Activated CD8-positive, alpha-beta memory T cell treated with anti-CD3 and anti-CD28 coated beads for 24 hours (primary cell): ENCODE measurements around the gene PLXNA4.
"Not testable (repeated sequence)": the region's sequence is repeated elsewhere in the genome, so short reads cannot be mapped to it uniquely, and the experiment has no call there.

Experiments
- DNase-seq: peaks from one replicate; pipeline ENCODE4 v3.0.0-alpha.2; 2020

The PLXNA4 gene, protein sequence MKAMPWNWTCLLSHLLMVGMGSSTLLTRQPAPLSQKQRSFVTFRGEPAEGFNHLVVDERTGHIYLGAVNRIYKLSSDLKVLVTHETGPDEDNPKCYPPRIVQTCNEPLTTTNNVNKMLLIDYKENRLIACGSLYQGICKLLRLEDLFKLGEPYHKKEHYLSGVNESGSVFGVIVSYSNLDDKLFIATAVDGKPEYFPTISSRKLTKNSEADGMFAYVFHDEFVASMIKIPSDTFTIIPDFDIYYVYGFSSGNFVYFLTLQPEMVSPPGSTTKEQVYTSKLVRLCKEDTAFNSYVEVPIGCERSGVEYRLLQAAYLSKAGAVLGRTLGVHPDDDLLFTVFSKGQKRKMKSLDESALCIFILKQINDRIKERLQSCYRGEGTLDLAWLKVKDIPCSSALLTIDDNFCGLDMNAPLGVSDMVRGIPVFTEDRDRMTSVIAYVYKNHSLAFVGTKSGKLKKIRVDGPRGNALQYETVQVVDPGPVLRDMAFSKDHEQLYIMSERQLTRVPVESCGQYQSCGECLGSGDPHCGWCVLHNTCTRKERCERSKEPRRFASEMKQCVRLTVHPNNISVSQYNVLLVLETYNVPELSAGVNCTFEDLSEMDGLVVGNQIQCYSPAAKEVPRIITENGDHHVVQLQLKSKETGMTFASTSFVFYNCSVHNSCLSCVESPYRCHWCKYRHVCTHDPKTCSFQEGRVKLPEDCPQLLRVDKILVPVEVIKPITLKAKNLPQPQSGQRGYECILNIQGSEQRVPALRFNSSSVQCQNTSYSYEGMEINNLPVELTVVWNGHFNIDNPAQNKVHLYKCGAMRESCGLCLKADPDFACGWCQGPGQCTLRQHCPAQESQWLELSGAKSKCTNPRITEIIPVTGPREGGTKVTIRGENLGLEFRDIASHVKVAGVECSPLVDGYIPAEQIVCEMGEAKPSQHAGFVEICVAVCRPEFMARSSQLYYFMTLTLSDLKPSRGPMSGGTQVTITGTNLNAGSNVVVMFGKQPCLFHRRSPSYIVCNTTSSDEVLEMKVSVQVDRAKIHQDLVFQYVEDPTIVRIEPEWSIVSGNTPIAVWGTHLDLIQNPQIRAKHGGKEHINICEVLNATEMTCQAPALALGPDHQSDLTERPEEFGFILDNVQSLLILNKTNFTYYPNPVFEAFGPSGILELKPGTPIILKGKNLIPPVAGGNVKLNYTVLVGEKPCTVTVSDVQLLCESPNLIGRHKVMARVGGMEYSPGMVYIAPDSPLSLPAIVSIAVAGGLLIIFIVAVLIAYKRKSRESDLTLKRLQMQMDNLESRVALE (N-terminal part only)

DNA sequence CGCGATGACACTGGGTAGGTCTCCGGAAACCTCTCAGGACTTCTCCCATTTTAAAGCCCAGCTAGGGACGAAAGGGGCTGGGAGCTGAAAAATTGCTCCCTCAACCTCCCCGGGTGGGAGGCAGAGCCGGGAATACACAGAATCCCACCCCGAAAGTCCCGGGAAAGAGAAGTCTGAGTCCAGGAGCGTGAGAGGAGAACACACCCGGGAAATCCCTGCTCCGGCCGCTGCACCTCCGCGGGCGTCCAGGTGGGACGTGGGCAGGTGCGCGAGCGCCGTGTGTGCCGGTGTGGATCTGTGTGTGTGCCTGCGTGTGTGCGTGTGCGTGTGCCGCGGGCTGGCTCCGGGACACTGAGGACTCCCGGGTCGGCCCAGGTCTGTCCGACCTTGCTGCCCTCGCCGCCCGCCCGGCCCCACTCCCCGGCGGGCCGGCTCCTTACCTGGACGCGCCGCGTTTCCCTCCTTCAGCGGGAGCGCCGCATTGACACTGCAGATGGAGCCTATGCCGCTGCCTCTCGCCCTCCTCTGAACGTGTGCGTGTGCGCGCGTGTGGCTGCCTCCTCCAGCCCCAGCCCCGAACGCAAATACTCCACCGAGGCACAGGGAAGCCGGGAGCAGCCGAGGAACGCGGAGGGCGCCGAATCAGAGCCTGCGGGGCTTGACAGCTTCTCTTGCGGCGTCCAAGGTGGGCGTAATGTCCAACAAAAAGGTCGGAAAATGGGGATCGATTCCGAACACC, at the start of gene PLXNA4:
PLXNA4 (minus strand) TSS at position 489 of the 739 bp plus-strand sequence. CDS start 67,777 bp downstream, outside the sequence.
- no peak for DNase-seq

DNA sequence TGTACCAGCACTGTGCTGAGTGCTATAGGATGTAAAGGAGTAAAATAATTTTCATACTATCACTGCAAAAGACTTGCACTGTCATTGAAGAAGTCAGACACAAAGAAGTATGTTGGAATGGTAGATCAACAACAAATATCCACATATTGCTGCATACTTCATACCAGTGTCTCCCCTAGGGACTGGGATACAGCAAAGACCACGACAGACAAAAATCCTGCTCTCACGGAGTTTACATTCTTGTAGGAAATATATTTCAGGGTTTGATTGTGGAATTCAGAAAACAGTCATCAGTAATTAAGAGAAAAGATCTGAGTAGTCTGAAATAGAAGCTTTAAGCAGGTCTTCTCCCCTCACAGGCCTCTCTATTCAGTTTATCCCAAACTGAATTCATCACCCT, 49.4 kb upstream of the PLXNA4 start:
- no peak for DNase-seq

DNA sequence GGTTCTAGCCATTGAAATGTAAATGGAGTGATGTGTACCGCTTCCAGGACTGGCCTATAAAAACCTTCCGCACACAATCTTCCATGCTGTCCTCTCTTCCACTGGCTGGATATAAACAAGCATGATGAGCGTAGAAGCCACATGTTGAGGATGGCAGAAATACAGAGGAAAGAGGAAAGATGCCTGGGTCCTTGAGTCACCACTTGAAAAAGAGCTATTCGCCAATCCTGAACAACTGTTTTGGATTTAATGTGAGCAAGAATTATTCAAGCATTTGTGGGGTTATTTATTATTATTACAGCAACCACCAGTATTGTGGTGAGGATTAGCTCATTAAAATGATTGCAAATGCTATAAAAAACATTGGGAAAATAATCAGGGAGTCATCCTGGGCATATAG, 45.8 kb upstream of the PLXNA4 start:
- DNase-seq: no peak

DNA sequence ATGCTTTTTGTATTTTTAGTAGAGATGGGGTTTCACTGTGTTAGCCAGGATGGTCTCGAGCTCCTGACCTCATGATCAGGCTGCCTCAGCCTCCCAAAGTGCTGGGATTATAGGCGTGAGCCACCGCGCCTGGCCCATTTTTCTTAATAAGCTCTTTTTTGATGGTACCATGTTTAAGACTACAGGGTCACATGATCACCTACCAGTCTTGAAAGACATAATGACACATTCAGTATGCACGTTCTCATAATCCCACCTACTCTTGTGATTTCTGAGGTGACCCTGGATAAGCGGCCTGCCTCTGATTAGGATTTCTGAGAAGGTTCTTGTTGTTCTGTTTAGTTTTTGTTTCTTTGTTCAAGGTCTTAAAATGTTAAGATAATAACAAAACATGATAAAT, 43.7 kb upstream of the PLXNA4 start:
- no peak for DNase-seq

DNA sequence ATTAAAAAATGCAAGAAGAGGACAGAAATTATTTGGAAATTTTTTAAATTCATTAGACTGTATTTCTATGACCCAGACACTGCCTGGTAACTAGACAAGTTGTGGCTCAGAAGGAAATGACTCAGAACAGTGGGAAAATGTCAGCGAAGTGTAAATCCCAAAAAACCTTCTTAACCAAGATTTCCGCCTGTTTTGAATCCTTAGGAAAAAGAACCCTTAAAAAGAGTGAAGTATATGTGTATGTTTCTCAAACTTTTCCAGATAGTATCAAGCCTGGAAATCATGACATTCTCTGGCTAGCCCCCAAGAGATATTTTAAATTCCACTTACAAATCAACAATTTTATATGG, 42.7 kb upstream of the PLXNA4 start:
- DNase-seq: no peak

DNA sequence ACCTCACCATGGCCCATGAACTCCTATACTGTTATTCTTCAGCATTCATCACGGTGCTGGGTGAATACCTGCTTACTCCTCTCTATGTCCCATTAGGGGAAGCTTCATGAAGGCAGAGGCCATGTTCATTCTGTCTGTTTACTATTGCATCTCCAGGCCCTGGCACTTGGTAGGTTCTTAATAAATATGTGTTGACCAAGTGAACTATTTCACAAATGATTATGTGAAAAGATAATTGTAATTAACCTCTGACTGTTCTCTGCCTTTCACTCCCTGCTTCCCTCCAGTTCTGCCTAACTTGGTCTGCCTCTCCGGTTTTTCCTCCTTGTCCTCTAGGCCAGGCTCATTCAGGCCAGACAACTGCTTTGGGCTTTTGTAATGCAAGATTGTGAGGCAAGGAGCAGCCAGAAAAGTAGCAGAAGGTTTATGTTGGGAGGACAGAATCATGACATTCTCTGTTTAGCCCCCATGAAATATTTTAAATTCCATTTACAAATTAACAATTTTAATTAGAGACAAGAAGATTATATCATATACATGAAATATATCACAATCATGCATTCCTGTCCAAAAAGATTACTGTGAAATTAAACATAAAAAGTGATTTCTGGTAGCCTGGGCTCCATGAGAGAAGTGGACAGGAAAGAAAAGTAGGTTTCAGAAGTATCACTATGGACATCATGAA, 42.1 kb upstream of the PLXNA4 start:
- no peak for DNase-seq

DNA sequence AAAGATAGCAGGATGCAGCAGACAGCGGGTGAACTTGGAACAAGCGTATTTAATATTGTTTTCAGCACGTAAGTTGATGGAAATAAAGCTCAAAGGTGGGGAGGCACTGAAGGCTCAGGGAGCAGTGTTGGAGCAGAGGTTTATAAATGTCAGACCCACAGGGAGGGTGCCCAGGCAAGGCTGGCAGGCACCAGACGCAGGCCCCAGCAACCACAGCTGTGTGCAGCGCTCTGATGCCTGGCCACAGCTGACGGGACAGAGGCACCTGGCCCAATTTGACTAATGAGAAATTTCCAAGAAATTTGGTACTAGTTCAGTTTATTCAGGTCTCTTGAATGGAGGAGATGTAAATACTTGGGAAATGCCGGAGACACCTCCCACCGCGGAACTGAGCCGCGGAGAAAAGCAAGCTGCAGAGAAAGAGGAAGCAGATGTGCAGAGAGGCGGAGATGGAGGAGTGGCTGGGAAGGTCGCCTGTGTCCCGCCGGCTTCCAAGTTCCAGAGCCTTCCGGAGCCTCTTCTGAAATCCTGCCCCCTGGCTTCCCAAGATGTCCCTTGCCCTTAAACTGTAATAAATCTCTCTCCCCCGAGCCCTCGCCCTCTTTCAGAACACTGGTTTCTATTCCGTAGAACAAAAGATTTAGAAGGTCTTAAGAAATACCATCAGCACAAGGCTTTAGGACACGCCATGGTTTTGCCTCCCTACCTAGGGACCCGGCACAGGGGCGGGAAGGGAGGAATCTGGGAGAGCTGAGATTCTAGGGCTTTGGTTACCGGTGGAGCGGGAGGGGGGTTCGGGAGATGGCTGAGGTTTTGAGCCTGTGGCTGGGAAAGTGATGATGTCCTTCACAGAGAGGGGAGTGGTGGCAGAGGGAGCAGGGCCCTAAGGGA, 38.4 kb upstream of the PLXNA4 start:
- DNase-seq: no peak

DNA sequence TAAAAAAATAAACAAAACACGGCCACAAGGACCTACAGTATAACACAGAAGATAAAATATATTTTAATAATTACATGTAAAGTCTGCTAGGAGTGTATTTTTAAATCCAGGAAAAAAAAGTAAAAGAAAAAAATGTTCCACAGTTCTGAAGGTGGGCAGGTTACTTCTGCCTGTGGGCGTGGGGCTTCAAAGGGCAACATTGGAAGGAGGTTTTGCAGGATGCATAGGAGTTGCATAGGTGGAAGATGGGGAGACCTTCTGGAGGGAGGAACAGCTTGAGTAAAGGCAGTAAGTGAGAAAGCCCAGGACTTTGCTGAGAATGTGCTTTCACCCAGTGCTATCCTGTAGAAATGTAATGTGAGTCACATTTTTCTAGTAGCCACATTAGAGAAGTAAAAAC, 37.5 kb upstream of the PLXNA4 start:
- DNase-seq: no peak

DNA sequence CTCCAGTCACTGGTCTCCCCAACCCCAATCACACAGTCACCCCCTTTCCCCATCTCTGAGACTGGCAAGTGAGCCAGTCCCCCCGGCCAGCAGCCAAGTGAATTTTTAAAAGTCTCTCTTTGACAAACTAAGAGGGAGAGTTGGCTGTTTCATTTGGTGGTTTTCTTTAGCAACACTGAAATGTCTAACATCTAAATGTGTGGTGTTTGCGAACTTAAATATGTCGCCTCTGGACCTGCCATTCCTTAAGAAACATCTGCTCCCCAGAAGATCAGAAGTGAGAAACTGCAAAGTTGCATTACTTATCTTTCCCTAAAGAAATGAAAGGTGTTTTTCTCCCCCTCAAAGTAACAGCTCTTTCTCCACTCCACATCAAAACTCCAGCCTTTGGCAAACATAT, 34.7 kb upstream of the PLXNA4 start:
- no peak for DNase-seq

DNA sequence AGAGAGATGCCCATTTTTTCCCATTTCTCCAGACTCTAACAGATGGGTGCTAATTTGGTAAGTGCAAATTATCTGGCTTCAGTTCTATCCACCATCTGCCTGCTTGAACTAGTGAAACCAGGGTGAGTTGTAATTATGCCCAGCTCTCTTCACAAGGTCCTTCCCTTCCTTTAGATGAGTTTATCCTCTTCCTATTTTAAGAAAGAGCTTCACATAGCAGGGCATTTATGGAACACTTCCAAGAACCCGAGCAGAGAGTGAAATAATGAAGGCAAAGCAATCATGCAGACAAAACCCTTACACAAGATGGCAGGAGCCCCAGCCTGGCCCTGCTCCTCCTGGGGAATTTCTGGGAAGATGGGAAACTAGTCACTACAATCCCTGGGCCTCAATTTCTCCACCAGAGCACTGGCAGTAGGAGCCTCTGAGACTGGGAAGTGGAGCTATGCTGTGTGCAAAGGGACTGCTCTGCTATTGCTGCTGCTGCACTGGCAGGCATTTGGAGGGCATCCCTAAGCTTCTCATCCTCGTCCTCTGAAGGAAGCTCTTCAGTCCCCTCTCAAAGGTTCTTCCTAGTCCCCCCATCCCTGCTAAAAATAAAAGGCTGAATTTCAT, 33.7 kb upstream of the PLXNA4 start:
- no peak for DNase-seq

DNA sequence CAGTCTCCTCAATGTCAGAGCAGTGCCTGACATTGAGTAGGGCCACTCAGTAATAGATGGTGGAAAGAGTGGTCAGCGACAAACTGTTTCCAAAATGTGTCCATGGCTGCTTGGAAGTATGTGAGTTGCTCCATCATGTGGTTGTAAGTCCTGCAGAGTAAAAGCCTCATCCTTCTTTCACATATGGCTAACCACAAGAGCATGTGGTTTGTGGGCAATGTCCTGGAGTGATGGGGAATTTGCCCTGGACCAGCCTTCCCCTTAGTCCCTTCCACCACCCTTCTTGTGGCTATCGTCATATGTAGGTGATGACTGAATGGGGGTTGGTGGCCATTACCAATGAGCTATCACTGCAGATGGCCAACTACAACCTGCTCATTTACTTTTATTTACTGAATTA, 33.0 kb upstream of the PLXNA4 start:
- DNase-seq: no peak

DNA sequence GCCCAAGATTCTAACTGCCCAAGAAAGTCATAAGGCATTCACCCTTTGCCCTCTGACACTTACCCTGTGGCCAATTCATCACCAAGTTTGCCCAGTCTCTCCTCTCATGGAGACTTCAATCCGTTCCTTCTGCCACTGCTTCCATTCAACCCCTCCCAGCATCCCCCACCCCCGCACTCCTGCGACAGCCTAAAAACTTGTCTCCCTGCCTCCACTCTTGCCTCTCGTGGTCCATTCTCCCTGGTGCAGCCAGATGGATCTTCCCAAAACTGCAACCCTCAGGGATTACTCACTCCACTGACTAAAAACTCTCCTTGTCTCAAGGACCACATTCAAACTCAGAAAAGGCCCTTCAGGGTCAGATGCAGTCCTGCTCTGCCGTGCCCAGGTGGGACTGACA, 32.3 kb upstream of the PLXNA4 start:
- no peak for DNase-seq

DNA sequence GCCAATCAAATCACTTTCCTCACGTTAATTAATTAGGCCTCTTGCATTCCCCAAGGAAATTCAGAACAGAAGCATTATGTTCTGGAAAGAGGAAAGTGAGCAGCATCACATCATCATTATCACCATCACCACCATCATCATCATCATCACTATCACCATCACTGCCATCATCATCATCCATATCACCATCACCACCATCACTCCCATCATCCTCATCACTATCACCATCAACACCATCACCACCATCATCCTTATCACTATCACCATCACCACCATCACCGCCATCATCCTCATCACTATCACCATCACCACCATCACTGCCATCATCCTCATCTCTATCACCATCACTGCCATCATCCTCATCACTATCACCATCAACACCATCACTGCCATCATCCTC, 31.4 kb upstream of the PLXNA4 start:
- no peak for DNase-seq

DNA sequence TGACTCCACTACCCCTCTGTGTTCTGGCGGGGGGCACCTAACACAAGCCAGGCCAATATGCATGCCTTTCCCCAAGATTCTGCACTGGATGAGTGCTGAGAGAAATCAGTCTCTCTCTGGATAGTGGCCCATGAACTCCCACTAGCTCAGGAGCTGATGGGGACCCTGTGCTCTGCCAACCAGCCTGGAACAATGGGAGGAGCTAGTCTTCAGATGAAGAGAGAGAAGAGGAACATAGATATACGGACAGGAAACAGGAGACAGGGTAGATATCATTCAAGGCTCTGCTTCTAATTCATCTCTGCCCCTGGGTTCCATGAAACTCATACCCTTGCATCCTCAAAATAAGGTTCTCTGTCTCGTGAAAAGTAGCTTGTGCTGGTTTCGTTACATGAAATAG, 27.9 kb upstream of the PLXNA4 start:
- DNase-seq: no peak

DNA sequence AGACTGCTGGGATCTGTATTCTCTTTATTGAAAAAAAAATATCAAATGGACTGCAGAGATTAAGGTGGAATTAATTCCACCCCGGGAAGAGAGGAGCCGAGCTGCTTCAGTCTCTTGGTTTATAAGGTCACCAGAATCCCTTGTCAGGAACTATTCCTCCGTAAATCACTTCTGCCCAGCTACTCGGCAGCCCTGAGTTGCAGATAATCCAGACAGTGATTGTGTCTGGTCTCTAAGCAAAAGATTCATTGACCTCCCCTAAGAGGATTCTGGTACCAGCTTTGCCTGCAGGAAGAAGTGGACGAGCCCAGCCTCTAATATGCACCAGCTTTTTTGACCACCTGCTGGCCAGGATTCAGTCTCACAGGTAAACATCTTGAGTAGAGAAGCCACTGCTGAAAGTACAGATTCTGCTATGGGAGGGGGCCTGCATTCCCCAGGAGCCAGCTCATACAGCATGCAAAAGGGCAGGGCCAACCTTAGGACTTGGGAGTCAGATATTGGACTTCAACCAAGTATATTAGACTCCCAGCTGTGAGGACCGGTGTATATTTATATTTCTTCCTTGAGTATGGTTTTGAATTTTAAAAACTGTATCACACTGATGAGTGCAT, 27.1 kb upstream of the PLXNA4 start:
- no peak for DNase-seq

DNA sequence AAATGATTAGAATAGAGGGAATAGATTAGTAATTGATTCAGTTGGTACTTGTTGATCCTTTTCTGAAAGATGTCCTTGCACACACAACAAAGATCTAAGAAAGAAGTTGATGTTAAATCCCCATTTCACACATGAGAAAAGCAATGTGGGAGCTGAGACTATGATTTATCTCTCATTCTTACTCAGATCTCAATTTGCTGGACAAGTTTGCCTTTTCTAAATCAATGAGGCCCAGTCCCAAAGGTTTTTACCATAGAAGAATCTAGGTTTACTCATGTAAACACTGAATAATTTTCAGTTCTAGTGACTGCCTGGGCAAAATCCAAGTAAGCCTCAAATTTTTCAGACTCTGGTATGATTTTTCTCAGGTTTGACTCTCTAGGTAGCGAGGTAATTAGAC, 25.5 kb upstream of the PLXNA4 start:
- DNase-seq: no peak

DNA sequence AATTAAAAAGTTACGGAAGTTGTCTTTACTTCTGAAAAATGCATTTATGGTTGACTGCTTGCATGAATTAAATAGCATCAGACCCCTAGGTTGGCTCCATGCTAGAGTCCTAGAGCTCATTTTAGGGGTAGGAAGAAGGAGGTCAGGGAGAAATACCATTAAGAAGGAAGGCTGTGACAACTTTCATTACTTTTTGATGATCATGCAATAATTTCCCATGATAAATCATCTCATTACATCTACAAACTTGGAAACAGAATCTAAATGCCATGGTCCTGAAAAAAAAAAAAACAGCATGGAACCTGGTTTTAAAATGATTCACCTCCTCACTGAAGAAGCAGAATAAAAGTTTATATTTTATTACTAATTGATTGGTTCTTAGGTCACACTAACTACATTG, 20.3 kb upstream of the PLXNA4 start:
- DNase-seq: no peak

DNA sequence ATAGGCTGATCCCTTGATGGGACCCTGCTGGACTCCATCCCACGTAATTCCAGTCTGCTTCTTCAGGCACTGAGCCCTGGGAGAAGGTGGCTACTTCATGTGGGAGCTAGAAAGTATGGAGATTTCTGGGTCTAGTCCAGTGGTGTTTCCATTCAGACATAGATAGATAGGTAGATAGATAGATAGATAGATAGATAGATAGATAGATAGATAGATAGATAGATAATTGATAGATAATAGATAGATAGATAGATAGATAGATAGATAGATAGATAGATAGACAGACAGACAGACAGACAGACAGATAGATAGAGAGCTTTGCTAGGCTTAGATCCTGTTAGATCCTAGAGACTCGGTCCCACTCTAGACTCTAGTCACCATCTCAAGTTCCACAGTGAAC, 18.5 kb upstream of the PLXNA4 start:
- DNase-seq: not testable (repeated sequence)

DNA sequence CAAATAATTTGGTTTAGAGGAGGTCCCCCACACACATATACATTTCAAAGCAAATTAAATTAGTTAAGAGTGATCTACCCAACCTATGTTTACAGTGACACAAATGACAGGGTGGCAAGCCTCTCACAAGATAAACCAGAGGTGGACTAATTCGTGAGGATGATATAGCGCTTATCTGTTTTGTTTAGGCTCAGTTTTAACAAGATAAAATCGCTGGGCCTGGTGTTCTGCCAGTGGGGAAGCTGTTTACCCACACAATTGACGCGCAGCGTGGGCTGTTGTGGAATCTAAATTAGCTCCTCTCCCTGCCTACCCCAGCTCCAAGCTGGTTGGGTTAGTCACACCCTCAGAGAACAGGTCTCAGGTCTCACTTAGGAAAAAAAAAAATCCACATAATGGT, 16.7 kb upstream of the PLXNA4 start:
- DNase-seq: no peak
